Lower lobe of right lung (tissue), 2 donors: ENCODE measurements around the gene CLDN7. TPM values are rescaled to one million over a fixed set of nuclear protein-coding genes. Genes with fewer than 3 reads are reported as not detected.

Experiments used
- ATAC-seq, 2 donors: fragments of 200-7000 bp; cut with Tn5 transposase; one replicate each; pipeline ENCODE4 v1.9.1; 2020 to 2022; ENCODE audit warnings: mild to moderate bottlenecking in 2 of 2, moderate library complexity in 2 of 2
- DNase-seq: peaks from one replicate; pipeline ENCODE4 v3.0.0-alpha.2; 2020
- H3K27ac ChIP-seq: fragments of 200-600 bp; one replicate; pipeline ENCODE4 v1.8.0; 2022
- H3K27me3 ChIP-seq: fragments of 200-600 bp; one replicate; pipeline ENCODE4 v1.8.0; 2022; ENCODE audit warnings: low read depth
- H3K36me3 ChIP-seq: fragments of 200-600 bp; one replicate; pipeline ENCODE4 v1.8.0; 2022; ENCODE audit warnings: mild to moderate bottlenecking
- H3K4me1 ChIP-seq: fragments of 200-600 bp; one replicate; pipeline ENCODE4 v1.8.0; 2022
- H3K4me3 ChIP-seq: fragments of 200-600 bp; one replicate; pipeline ENCODE4 v1.8.0; 2022; ENCODE audit warnings: mild to moderate bottlenecking
- H3K9me3 ChIP-seq: fragments of 200-600 bp; one replicate; pipeline ENCODE4 v1.8.0; 2022
- intact Hi-C: fragments of 100-400 bp; cut with DNase I; formaldehyde crosslinking; loops from one replicate; pipeline ENCODE4 v1.11.0; 2022
- total RNA-seq: library from RNA; stranded (reverse); fragmentation: NEBNext Ultra II Directional; extraction: Animal tissue kit (Norgen Biotek cat#: 25700); gene quantifications from one replicate; pipeline ENCODE4 v1.2.1, GENCODE V29; 2021
- TF ChIP-seq, protein P1 (sequence below): fragments of 200-600 bp; IDR thresholded peaks from one replicate; pipeline ENCODE4 v1.8.0; 2022; ENCODE audit warnings: antibody characterized with exemption, mild to moderate bottlenecking
- donor health status: DM: no; HTN: yes; CAD: no; lungs with severe emphysema.

The CLDN7 gene
- total RNA-seq, 1 donor from 2014 or later: 98.7 TPM

DNA sequence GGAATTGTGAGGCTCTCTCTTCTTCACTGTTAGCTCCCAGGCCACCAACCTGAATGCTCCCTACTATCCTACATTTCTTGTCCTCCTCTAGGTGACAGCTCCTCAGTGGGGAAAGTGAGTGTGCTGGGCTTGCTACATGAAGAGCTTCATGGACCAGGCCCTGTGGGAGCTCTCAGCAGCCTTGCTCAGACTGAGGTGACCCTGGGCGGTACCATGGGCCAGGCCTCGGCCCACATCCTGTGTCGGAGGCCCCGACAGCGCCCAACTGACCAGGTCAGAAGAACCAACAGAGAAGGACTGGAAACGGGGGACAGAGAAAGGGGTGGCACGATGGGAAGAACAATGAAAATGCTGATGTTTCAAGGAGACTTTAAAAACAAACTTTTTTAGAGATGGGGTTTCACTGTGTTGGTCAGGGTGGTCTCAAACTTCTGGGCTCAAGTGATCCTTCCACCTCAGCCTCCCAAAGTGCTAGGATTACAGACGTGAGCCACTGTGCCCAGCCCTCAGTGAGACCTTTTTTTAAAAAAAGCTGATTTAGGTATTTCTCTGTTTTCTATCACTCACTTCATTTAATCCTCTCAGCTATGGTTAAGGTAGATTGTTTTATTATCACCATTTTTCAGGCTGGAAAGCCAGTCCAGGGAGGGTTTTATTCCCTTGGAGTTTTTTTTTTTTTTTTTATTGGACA is 5.4 kb downstream of the CLDN7 start:
- no peak for DNase-seq
- H3K4me3 ChIP-seq: no peak overlapping the region
- ATAC-seq: no peak
- peaks cover 9% of the 10 kb centered on the region for H3K27me3 ChIP-seq
- intact Hi-C loops: no loop called here
- TF ChIP-seq, protein P1, sequence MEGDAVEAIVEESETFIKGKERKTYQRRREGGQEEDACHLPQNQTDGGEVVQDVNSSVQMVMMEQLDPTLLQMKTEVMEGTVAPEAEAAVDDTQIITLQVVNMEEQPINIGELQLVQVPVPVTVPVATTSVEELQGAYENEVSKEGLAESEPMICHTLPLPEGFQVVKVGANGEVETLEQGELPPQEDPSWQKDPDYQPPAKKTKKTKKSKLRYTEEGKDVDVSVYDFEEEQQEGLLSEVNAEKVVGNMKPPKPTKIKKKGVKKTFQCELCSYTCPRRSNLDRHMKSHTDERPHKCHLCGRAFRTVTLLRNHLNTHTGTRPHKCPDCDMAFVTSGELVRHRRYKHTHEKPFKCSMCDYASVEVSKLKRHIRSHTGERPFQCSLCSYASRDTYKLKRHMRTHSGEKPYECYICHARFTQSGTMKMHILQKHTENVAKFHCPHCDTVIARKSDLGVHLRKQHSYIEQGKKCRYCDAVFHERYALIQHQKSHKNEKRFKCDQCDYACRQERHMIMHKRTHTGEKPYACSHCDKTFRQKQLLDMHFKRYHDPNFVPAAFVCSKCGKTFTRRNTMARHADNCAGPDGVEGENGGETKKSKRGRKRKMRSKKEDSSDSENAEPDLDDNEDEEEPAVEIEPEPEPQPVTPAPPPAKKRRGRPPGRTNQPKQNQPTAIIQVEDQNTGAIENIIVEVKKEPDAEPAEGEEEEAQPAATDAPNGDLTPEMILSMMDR: no peak
- H3K4me1 ChIP-seq: peaks cover 40% of the 10 kb centered on the region
- H3K27ac ChIP-seq: no peak overlapping the region
- H3K36me3 ChIP-seq: peaks cover 55% of the 10 kb centered on the region
- H3K9me3 ChIP-seq: no peaks in the 10 kb centered on the region

DNA sequence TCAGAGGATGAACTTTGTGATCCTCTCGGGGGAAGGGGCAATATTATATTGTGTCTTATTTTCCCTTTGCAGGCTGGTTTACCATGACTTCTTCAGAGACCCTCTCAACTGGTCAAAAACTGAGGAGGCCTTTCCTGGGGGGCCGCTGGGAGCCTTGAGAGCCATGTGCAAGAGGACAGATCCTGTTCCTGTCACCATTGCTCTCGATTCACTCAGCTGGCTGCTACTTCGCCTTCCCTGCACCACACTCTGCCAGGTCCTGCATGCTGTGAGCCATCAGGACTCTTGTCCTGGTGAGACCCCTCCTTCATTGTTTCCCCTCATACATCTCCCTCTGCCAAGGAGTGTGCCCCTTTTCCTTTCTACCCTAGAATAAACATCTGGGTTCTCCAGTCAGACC is 7.8 kb downstream of the CLDN7 start:
- ATAC-seq (no peak), DNase-seq (no peak)
- TF ChIP-seq, protein P1: no peak
- H3K36me3 ChIP-seq: peaks cover 55% of the 10 kb centered on the region
- H3K4me3 ChIP-seq: no peak overlapping the region
- H3K4me1 ChIP-seq: peaks cover 35% of the 10 kb centered on the region
- intact Hi-C loops: no loop called here
- H3K27ac ChIP-seq: no peak overlapping the region
- H3K27me3 ChIP-seq: no peaks in the 10 kb centered on the region
- H3K9me3 ChIP-seq: no peaks in the 10 kb centered on the region

DNA sequence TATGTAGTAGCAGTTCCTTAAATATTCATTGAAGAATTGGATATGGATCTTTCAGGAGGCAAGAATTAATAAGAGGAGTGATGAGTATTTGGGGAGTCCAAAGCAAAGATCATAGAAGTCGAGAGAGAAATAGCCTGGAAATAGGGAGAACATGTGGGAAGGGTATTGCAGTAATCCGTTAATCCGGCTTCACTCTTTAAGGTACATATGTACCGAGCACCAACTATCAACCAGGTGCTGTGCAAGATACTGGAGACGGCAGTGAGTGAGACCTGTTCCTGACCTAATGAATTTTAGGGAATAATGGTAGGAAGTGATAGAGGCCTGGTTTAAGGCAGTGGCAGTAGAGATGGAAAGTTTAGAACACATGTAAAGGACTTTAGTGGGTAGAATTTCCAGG is 9.2 kb downstream of the CLDN7 start:
- TF ChIP-seq, protein P1: no peak
- Histone ChIP-seq H3K27ac (peak overlapping the region; percentile 100), H3K9me3 (no peaks in the 10 kb centered on the region)

DNA sequence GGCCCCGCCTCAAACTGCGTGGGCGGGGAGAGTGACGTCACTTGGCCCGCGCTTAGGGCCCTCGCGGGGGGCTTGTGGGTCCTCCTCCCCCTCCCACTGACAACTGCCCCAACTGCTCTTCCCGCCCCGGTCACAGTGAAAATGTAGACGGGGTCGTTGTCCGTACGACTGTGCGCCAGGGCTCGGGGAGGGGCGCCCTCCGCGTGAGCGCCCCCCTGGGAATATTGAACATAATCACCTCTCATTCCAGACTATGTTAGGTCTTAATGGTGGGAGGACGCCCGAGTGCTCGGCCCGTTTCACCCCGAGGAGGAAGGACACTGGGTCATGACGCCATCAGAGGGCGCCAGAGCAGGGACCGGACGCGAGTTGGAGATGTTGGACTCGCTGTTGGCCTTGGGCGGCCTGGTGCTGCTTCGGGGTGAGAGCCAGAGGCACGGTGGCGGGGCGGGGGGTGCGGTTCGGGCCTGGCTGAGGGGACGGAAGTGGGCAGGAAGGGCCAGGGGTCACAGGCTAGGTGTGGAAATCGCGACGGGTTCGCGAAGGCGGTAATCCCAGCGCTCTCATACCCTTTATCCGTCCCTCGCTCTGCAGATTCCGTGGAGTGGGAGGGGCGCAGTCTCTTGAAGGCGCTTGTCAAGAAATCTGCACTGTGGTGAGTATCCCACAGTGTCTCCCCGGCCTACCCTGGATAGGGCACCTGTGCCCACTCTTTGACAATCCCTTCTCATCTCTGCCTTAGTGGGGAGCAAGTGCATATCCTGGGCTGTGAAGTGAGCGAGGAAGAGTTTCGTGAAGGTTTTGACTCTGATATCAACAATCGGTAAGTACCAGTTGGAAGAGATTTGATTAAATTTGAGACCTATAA is 9.9 kb downstream of the CLDN7 start, which contains the start of gene ELP5:
Gene ELP5, plus strand, starts transcription at position 40 of the 868 bp plus-strand sequence. Its CDS starts 336 bp downstream, at position 376.
- Histone ChIP-seq H3K9me3 (no peaks in the 10 kb centered on the region), H3K4me3 (peak within 1 kb of the TSS; percentile 89), H3K4me1 (peaks cover 36% of the 10 kb centered on the region), H3K27ac (peak within 1 kb of the TSS; percentile 100), H3K36me3 (peaks cover 37% of the 10 kb centered on the region), H3K27me3 (no peaks in the 10 kb centered on the region)
- TF ChIP-seq, protein P1: peak; percentile 24
- DNase-seq (peak; percentile 97), ATAC-seq (peak; percentile 82 to 87)
- intact Hi-C loops: no loop called here

More for the DNA sequence above, 9.2 kb downstream of the CLDN7 start:
- Histone ChIP-seq H3K27me3 (no peaks in the 10 kb centered on the region), H3K4me3 (peak overlapping the region; percentile 89), H3K36me3 (peaks cover 44% of the 10 kb centered on the region), H3K4me1 (peaks cover 36% of the 10 kb centered on the region)
- intact Hi-C loops: no loop called here
- ATAC-seq (no peak), DNase-seq (no peak)

DNA sequence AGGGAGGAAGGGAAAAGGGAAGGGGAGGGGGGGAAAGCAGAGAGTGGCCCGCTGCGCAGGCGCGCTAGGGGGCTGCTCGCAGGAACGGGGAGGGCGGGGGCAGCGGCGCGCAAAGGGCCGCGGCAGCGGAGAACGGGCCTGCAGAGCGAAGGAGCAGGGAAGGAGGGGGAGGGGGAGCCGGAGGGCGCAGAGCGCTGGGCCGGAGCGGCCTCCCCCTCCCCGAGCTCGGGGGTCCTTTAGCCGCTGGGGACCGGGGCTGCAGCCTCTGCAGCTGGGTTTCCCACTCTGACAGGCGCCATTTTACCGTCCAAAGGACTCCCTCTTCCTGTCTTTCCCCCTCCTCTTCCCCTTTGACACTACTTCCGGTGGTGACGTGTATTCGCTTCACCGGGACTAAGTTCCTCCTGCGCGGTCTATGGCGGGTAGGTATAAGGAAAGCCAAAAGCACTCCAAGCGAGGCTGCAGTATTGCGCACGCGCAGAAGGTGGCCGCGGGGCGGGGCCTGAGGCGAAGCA is 10.6 kb downstream of the CLDN7 start, which contains the start of gene CTDNEP1:
Gene CTDNEP1, minus strand, starts transcription at position 74 of the 515 bp plus-strand sequence. CDS start 438 bp downstream, outside the sequence.
- peak; percentile 95 for ATAC-seq
- Histone ChIP-seq H3K4me1 (peaks cover 36% of the 10 kb centered on the region), H3K36me3 (peaks cover 35% of the 10 kb centered on the region), H3K27me3 (no peaks in the 10 kb centered on the region), H3K27ac (peak within 1 kb of the TSS; percentile 100), H3K9me3 (no peaks in the 10 kb centered on the region), H3K4me3 (peak within 1 kb of the TSS; percentile 89)
- intact Hi-C loops: no loop called here
- DNase-seq: peak; percentile 97
- TF ChIP-seq, protein P1: no peak
